D341Med (cell line): ENCODE results near the gene POU2AF3.

Source experiments
- DNase-seq: peaks from one replicate; pipeline ENCODE4 v3.0.0; 2012; ENCODE audit warnings: low spot score

POU2AF3 gene

GRCh38 chr11:111329306-111330204 is 31.2 kb downstream of the POU2AF3 start:
- no peak for DNase-seq

DNA sequence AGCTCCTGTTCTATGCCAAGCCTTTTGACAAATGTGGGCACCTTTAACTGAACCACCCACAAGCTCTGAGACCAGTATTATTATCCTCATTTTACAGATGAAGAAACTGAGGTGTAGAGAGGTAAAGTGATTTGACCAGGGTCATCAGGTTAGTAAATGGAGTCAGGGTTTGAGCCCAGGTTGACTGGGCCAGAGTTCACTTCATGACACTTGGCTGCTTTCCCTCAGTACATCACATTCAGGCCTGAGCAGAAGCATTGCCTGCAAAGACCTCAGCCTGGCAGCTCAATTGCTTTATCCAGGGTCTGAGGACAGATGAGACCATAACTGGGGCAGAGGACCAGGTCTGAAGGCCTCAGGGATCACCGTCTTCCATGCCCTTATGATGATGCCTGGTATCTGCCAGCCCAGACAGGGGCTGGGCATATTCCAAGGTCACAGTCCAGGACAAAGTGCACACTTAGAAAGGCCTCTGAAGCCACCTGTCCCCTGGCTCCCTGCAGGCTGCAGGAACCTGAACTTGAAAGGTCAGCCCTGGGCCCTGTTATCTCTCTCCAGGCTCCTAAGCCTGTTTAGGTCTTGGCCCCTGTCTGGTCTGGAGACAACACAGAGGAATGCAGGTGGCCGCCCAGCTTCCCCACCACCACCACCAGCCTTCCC is 32.0 kb downstream of the POU2AF3 start:
- no peak for DNase-seq

- no peak for DNase-seq
These were observed 33.5 kb downstream of the POU2AF3 start for GRCh38 chr11:111331711-111332479.

DNA sequence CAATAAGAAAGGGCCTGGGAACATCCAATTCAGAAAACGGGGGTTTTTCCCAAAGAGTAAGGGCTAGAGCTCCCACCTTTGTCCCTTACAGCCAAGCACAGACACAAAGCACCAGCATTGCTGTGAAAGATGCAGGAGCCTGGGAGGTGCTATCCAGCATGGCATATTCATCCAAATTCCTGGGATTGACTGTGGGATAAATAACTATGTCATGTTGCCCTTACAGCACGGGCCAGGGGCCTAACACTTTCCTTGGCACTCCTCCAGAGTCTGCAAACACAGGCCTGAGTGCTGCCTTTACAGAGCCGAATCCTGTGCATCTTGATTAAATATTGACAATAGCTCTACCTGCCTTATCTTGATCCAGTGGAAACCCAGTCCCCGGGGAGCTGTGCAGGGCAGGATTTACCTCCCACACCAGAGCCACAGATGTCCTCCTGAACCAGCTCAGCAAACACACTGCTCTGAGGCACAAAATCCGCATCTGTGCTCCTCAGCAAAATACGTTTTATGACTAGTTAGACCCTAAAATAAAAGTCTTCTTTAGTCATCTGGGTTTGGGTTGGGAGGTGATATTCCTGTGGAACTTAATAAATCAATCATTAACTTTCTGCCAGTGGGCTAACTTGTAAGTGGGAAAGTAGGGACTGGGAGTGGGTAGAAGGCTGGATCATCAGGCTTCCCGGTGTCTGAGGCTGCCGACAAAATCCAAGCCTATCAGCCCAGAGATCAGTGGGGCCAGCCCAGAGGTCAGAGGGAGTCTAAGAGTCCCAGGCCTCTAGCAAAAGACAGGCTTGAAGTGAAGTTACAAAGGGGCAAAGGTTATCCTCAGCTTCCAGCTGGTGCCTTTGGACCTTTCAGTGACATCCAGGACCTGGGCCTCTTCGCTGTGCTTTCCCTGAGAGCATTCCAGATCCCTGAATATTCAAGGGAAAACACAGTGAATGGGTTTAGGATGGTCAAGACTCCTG is 36.5 kb downstream of the POU2AF3 start:
- peak; percentile 51 for DNase-seq

DNA sequence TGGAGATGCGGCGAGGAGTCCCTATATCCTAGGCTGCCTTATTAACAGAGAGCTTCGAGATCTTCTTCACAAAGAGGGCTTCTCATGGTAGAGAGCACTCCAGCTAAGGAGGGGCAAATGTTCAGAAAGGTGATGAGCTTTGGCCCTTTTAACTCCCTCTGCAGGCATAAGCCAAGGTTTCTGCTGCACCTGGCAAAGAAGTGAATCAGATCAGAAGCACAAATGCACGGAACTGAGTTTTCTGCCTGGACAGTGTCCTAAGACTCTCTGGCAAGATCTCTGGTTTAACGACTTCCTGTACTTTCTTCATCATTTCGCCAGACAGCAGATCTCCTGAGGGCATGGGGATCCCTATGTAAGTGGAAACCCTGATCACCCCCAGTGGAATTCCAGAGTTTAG is 37.2 kb downstream of the POU2AF3 start:
- DNase-seq: no peak

- no peak for DNase-seq
These were observed 37.7 kb downstream of the POU2AF3 start for GRCh38 chr11:111336062-111336461.

GRCh38 chr11:111336582-111337256 is 38.4 kb downstream of the POU2AF3 start:
- no peak for DNase-seq

DNA sequence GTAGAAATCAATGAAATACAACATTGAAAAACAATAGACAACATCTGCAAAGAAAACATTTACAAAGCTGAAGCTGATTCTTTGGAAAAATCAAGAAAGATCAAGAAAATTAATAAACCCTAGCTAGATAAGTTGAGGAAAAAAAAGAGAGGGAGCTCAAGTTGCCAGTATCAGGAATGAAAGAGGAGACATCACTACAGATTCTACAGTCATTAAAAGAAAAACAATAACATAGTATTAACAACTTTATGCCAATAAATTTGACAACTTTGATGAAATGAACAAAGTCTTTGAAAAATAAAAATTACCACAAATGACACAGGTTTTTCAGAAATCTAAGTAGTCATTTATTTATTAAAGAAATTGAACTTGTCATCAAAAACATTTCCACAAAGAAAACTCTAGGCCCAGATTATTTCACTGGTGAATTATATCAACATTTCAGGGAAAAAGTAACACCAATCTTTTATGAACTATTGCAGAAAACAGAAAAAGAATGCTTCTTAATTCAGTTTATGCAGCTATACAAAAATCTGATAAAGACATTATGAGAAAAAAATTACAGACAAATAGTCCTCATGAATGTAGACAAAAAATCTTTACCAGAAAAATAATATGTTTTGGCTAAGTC is 41.5 kb downstream of the POU2AF3 start:
- DNase-seq: no peak

GRCh38 chr11:111342329-111342728 is 44.0 kb downstream of the POU2AF3 start:
- no peak for DNase-seq

GRCh38 chr11:111344032-111344431 is 45.7 kb downstream of the POU2AF3 start:
- no peak for DNase-seq

- DNase-seq: no peak
These were observed 48.8 kb downstream of the POU2AF3 start for GRCh38 chr11:111347002-111347722.

DNA sequence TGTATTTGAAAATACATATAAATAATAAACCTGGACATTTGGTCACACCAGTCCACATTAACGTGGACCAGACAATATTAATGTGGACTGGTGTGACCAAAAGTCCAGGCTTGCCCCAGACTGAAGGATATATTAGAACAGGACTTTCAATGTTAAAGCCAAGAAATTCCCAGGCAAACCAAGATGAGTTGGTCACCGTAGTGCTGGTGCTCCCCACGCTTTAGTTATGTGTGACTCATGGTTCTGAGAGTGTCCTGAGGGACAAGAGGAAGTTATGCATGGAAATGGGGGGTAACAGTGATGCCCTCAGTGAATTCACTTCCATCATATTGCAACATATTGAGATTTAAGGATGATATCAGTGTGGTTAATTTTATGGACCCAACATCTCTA is 49.4 kb downstream of the POU2AF3 start:
- DNase-seq: no peak

- DNase-seq: no peak
These were observed 49.8 kb downstream of the POU2AF3 start for GRCh38 chr11:111348147-111348546.

DNA sequence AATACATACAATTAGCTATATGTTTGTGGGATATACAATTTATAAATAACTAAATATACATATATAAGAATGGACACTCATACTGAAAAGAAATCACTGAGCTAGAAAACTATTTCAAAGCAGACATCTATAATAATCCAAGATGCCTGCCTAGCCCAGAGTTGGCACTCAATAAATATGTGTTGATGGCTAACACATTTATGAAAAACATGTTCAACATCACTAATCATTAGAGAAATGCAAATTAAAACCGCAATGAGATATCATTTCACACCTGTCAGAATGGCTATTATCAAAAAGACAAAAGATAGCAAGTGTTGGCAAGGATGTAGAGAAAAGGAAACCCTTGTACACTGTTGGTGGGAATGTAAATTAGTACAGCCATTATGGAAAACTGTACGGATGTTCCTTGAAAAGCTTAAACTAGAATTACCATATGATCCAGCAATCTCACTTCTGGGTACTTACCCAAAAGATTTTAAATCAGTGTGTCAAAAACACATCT is 50.9 kb downstream of the POU2AF3 start:
- DNase-seq: no peak

- DNase-seq: no peak
These were observed 52.5 kb downstream of the POU2AF3 start for GRCh38 chr11:111350811-111351210.

DNA sequence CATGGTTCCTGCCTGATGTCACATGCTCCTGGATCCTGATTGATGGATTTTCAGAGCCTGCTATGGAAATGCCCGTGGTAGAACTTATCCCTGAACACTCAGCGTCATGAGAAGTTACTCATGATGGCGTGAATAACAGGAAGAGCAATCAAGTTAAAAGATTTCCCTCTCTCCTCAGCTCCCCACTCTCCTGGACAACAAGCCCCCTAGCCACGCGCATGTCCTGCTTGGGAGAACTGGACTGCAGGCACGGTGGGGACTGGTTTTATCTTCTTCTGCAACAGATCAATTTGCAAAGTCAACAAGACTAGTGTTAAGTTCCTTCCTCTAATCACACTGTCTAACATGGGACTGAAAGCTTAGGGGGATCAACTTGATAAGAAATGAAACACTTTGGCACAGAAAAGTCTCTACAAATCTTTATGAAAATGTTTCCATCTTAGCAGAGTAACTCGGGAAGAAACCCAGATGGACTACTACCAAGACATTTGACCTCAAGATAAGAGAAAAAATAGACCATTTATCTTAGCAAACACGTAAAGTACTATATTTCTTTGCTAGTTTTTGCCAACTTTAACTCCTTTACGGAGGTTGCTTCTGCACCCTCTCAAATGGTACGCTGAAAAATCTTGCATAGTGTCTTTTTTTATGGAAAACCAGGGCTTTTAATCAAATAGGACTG is 53.2 kb downstream of the POU2AF3 start:
- DNase-seq: no peak

- no peak for DNase-seq
These were observed 53.9 kb downstream of the POU2AF3 start for GRCh38 chr11:111352231-111352746.

GRCh38 chr11:111352935-111353710 is 54.8 kb downstream of the POU2AF3 start:
- DNase-seq: no peak
